ENCODE data around the gene SPTBN4. TPM values are rescaled to one million over a fixed set of nuclear protein-coding genes. Genes with fewer than 3 reads are reported as not detected.
"Not testable (repeated sequence)": the region's sequence is repeated elsewhere in the genome, so short reads cannot be mapped to it uniquely, and the experiment has no call there.

Gene SPTBN4
- total RNA-seq, 1 experiment from 2014 or later: 1.9 TPM

- Histone ChIP-seq H3K4me1 (ENCODE audit: insufficient read depth, low read length) (no peaks in the 10 kb centered on the region), H3K79me2 (ENCODE audit: low read length) (no peaks in the 10 kb centered on the region), H3K36me3 (ENCODE audit: low read depth, low read length) (no peaks in the 10 kb centered on the region), H2AFZ (ENCODE audit: low read length) (no peak overlapping the region), H3K4me2 (ENCODE audit: low read length) (no peak overlapping the region), H3K27ac (ENCODE audit: low read length) (no peak overlapping the region), H4K20me1 (ENCODE audit: low read length) (no peaks in the 10 kb centered on the region), H3K27me3 (ENCODE audit: low read length) (no peaks in the 10 kb centered on the region), H3K9ac (ENCODE audit: low read length) (no peak overlapping the region), H3K9me2 (replicated peaks; ENCODE audit: low read length) (no peaks in the 10 kb centered on the region), H3F3A (ENCODE audit: low read length, unreplicated experiment) (no peaks in the 10 kb centered on the region), H3K4me3 (ENCODE audit: low read length) (no peak overlapping the region), H3K9me3 (ENCODE audit: low read length) (no peaks in the 10 kb centered on the region)
- DNase-seq (no peak), ATAC-seq (no peak)
- TF ChIP-seq EZH2phosphoT487 (IDR thresholded peaks at IDR 0.05; ENCODE audit: borderline replicate concordance, low read length): no peak
- TF ChIP-seq EZH2 (IDR thresholded peaks at IDR 0.05; ENCODE audit: low read length, unreplicated experiment): no peak
- TF ChIP-seq CTCF (conservative IDR thresholded peaks at IDR 0.05; ENCODE audit: low read depth, low read length): no peak
- CTCF ChIA-PET: no interaction called here
- no TSS peak for BruUV-seq (replicated peaks)
- intact Hi-C loops (cut with micrococcal nuclease): no loop called here
- POLR2A ChIA-PET (ENCODE audit: unreplicated experiment): no interaction called here
Observed at GRCh38 chr19:40499320-40499719, 32.5 kb downstream of the SPTBN4 start.

- H3K9me3 ChIP-seq (ENCODE audit: low read length); H3F3A ChIP-seq (ENCODE audit: low read length, unreplicated experiment); CTCF ChIA-PET; H2AFZ ChIP-seq (ENCODE audit: low read length); H3K27ac ChIP-seq (ENCODE audit: low read length); H3K9me2 ChIP-seq (replicated peaks; ENCODE audit: low read length); H3K4me3 ChIP-seq (ENCODE audit: low read length); H4K20me1 ChIP-seq (ENCODE audit: low read length); H3K36me3 ChIP-seq (ENCODE audit: low read depth, low read length); H3K79me2 ChIP-seq (ENCODE audit: low read length); H3K27me3 ChIP-seq (ENCODE audit: low read length); H3K4me2 ChIP-seq (ENCODE audit: low read length); DNase-seq; BruUV-seq (replicated peaks); ATAC-seq; intact Hi-C loops (cut with micrococcal nuclease); H3K9ac ChIP-seq (ENCODE audit: low read length); H3K4me1 ChIP-seq (ENCODE audit: insufficient read depth, low read length): not testable (repeated sequence)
- POLR2A ChIA-PET (ENCODE audit: unreplicated experiment): interaction anchor here (0.6 kb wide), 1 partner anchor 37 kb away, joined by 4 read pairs; no protein-coding TSS in a partner anchor
Observed at GRCh38 chr19:40500678-40501530, 34.1 kb downstream of the SPTBN4 start.

- Histone ChIP-seq H3F3A (ENCODE audit: low read length, unreplicated experiment) (no peaks in the 10 kb centered on the region), H3K36me3 (ENCODE audit: low read depth, low read length) (no peaks in the 10 kb centered on the region), H3K9me2 (replicated peaks; ENCODE audit: low read length) (no peaks in the 10 kb centered on the region), H3K9me3 (ENCODE audit: low read length) (no peaks in the 10 kb centered on the region), H3K27me3 (ENCODE audit: low read length) (no peaks in the 10 kb centered on the region), H3K9ac (ENCODE audit: low read length) (no peak overlapping the region), H2AFZ (ENCODE audit: low read length) (no peak overlapping the region), H3K4me2 (ENCODE audit: low read length) (no peak overlapping the region), H4K20me1 (ENCODE audit: low read length) (no peaks in the 10 kb centered on the region), H3K27ac (ENCODE audit: low read length) (no peak overlapping the region), H3K4me3 (ENCODE audit: low read length) (no peak overlapping the region), H3K4me1 (ENCODE audit: insufficient read depth, low read length) (no peaks in the 10 kb centered on the region), H3K79me2 (ENCODE audit: low read length) (no peaks in the 10 kb centered on the region)
- ATAC-seq: no peak
- no TSS peak for BruUV-seq (replicated peaks)
- TF ChIP-seq CTCF (conservative IDR thresholded peaks at IDR 0.05; ENCODE audit: low read depth, low read length): no peak
- TF ChIP-seq EZH2phosphoT487 (IDR thresholded peaks at IDR 0.05; ENCODE audit: borderline replicate concordance, low read length): no peak
- no peak for TF ChIP-seq EZH2 (IDR thresholded peaks at IDR 0.05; ENCODE audit: low read length, unreplicated experiment)
- ChIA-PET POLR2A (ENCODE audit: unreplicated experiment) (interaction anchor here (0.6 kb wide), 1 partner anchor 37 kb away, joined by 4 read pairs; no protein-coding TSS in a partner anchor), CTCF (no interaction called here)
- intact Hi-C loops (cut with micrococcal nuclease): no loop called here
- DNase-seq: no peak
Observed at GRCh38 chr19:40501599-40501998, 34.8 kb downstream of the SPTBN4 start.
